Measurements from ENCODE around the gene IFNLR1.

- TF ChIP-seq PPARA (CRISPR knock-in tag; IDR thresholded peaks at IDR 0.05; ENCODE audit: borderline replicate concordance) (no peak), POU6F1 (CRISPR knock-in tag; IDR thresholded peaks at IDR 0.05; ENCODE audit: borderline replicate concordance, low read depth) (no peak), CREB5 (CRISPR knock-in tag; IDR thresholded peaks at IDR 0.05; ENCODE audit: low read depth) (no peak), BACH2 (CRISPR knock-in tag; IDR thresholded peaks at IDR 0.05; ENCODE audit: borderline replicate concordance) (no peak), PATZ1 (CRISPR knock-in tag; IDR thresholded peaks at IDR 0.05; ENCODE audit: borderline replicate concordance) (no peak), ZNF70 (CRISPR knock-in tag; IDR thresholded peaks at IDR 0.05) (no peak), CSDC2 (CRISPR knock-in tag; IDR thresholded peaks at IDR 0.05) (no peak)
Observed at GRCh38 chr1:24186711-24186992, 437 bp downstream of the IFNLR1 start.

All from SK-N-SH treated with all-trans-retinoic acid at 6 μM for 48 hours (cell line).